PC-3 (cell line): ENCODE measurements around the gene MEI4.

Source experiments
- CTCF ChIP-seq: fragments of 300-600 bp; sonication (generic); conservative IDR thresholded peaks from 2 replicates; pipeline ENCODE4 v1.5.1; 2017; ENCODE audit warnings: antibody characterized with exemption, low read depth, mild to moderate bottlenecking, low read length
- EZH2 ChIP-seq: fragments of 300-600 bp; sonication (generic); IDR thresholded peaks from one replicate; pipeline ENCODE4 v1.6.1; 2017; ENCODE audit warnings: antibody characterized with exemption, mild to moderate bottlenecking, low read length; ENCODE audit not compliant: unreplicated experiment

GRCh38 chr6:77607004-77607403 is 45.8 kb upstream of the MEI4 start:
- no peak for TF ChIP-seq EZH2
- no peak for TF ChIP-seq CTCF
